SK-N-SH (cell line): Measurements from ENCODE around the gene GARIN1A.
"Not testable (repeated sequence)": the region's sequence is repeated elsewhere in the genome, so short reads cannot be mapped to it uniquely, and the experiment has no call there.

Source experiments
- CHD2 ChIP-seq: fragments of 150-350 bp; IDR thresholded peaks from 2 replicates; pipeline ENCODE4 v1.6.1; 2018; ENCODE audit warnings: low read length; ENCODE audit not compliant: partially characterized antibody
- CTCF ChIP-seq: fragments of 200-600 bp; sonication (generic); IDR thresholded peaks from 2 replicates; pipeline ENCODE4 v1.6.1; 2017; ENCODE audit warnings: antibody characterized with exemption, mild to moderate bottlenecking, moderate library complexity
- EZH2phosphoT487 ChIP-seq: fragments of 200-600 bp; sonication (generic); IDR thresholded peaks from 2 replicates; pipeline ENCODE4 v1.6.1; 2017; ENCODE audit warnings: low read depth, mixed run types, mild to moderate bottlenecking, antibody characterized with exemption, moderate library complexity, borderline replicate concordance
- FOSL2 ChIP-seq: IDR thresholded peaks from 2 replicates; pipeline ENCODE4 v1.4.0; 2012; ENCODE audit warnings: low read depth, mild to moderate bottlenecking, moderate library complexity, borderline replicate concordance
- NFIC ChIP-seq: IDR thresholded peaks from 2 replicates; pipeline ENCODE4 v1.4.0; 2012; ENCODE audit warnings: borderline replicate concordance
- POLR2AphosphoS5 ChIP-seq: IDR thresholded peaks from 2 replicates; pipeline ENCODE4 v1.6.1; 2012; ENCODE audit warnings: low read depth, low read length
- RAD21 ChIP-seq: IDR thresholded peaks from 2 replicates; pipeline ENCODE4 v1.6.1; 2012; ENCODE audit warnings: mild to moderate bottlenecking, low read length
- RFX5 ChIP-seq: IDR thresholded peaks from 2 replicates; pipeline ENCODE4 v1.6.1; 2012; ENCODE audit warnings: mild to moderate bottlenecking, improper control_type of control experiment, low read length
- SMC3 ChIP-seq: IDR thresholded peaks from 2 replicates; pipeline ENCODE4 v1.6.1; 2012; ENCODE audit warnings: low read depth, low read length, improper control_type of control experiment
- TAF1 ChIP-seq: IDR thresholded peaks from 2 replicates; pipeline ENCODE4 v1.6.1; 2012; ENCODE audit warnings: low read depth, mild to moderate bottlenecking, low read length, moderate library complexity, borderline replicate concordance

- TF ChIP-seq CTCF, TAF1, EZH2phosphoT487, FOSL2, NFIC, RAD21, CHD2, POLR2AphosphoS5, RFX5, SMC3: not testable (repeated sequence)
These were observed 45.0 kb upstream of the GARIN1A start for GRCh38 chr7:128627124-128627523.
